Astrocyte (in vitro differentiated cells and primary cell): ENCODE results near the gene IPO7. TPM values are rescaled to one million over a fixed set of nuclear protein-coding genes. Genes with fewer than 3 reads are reported as not detected.

ENCODE experiments used
- DNase-seq: peaks from one replicate; pipeline ENCODE4 v3.0.0-alpha.2; 2010; ENCODE audit warnings: low read depth
- FAIRE-seq: peaks from 2 replicates; lab custom pipeline; 2011; peaks lifted over from hg19 to GRCh38; lab: Jason Lieb, UNC
- H2AFZ ChIP-seq: 2 replicates; pipeline ENCODE4 v1.6.0; 2012; ENCODE audit warnings: low read depth, low read length, inconsistent platforms
- H3K27ac ChIP-seq: 2 replicates; pipeline ENCODE4 v1.5.1; 2011; ENCODE audit warnings: low read depth, low read length, inconsistent platforms
- H3K27me3 ChIP-seq: 2 replicates; pipeline ENCODE4 v1.6.0; 2011; ENCODE audit warnings: low read length, inconsistent platforms; ENCODE audit not compliant: insufficient read depth
- H3K36me3 ChIP-seq: 2 replicates; pipeline ENCODE4 v1.5.1; 2011; ENCODE audit warnings: low read length, inconsistent platforms; ENCODE audit not compliant: insufficient read depth
- H3K4me1 ChIP-seq: 2 replicates; pipeline ENCODE4 v1.5.1; 2011; ENCODE audit warnings: low read length, inconsistent platforms; ENCODE audit not compliant: insufficient read depth
- H3K4me2 ChIP-seq: 2 replicates; pipeline ENCODE4 v1.6.0; 2012; ENCODE audit warnings: low read length, inconsistent platforms
- H3K4me3 ChIP-seq: 2 replicates; pipeline ENCODE4 v1.5.1; 2011; ENCODE audit warnings: low read depth, mild to moderate bottlenecking, low read length, inconsistent platforms; ENCODE audit not compliant: insufficient read depth
- H3K79me2 ChIP-seq: 2 replicates; pipeline ENCODE4 v1.6.0; 2012; ENCODE audit warnings: mild to moderate bottlenecking, low read length, inconsistent platforms; ENCODE audit not compliant: insufficient read depth
- H3K9ac ChIP-seq: 2 replicates; pipeline ENCODE4 v1.6.0; 2012; ENCODE audit warnings: mild to moderate bottlenecking, low read length, inconsistent platforms
- H3K9me3 ChIP-seq: 2 replicates; pipeline ENCODE4 v1.5.1; 2012; ENCODE audit warnings: low read depth, mild to moderate bottlenecking, low read length, inconsistent platforms; ENCODE audit not compliant: insufficient read depth
- H4K20me1 ChIP-seq: 2 replicates; pipeline ENCODE4 v1.6.0; 2012; ENCODE audit warnings: low read length, inconsistent platforms; ENCODE audit not compliant: insufficient read depth
- H3K27ac Mint-ChIP-seq: one replicate; pipeline ENCODE4 v1.8.0; 2021; ENCODE audit warnings: mild to moderate bottlenecking, mixed read lengths; ENCODE audit not compliant: unreplicated experiment
- H3K27me3 Mint-ChIP-seq: one replicate; pipeline ENCODE4 v1.8.0; 2021; ENCODE audit warnings: low read depth, mixed read lengths; ENCODE audit not compliant: unreplicated experiment
- H3K36me3 Mint-ChIP-seq: one replicate; pipeline ENCODE4 v1.8.0; 2021; ENCODE audit warnings: low read depth, mixed read lengths; ENCODE audit not compliant: unreplicated experiment
- H3K4me1 Mint-ChIP-seq: one replicate; pipeline ENCODE4 v1.8.0; 2021; ENCODE audit warnings: low read depth, mixed read lengths; ENCODE audit not compliant: unreplicated experiment
- H3K4me3 Mint-ChIP-seq: one replicate; pipeline ENCODE4 v1.8.0; 2021; ENCODE audit warnings: mild to moderate bottlenecking, moderate library complexity, mixed read lengths; ENCODE audit not compliant: unreplicated experiment
- H3K9me3 Mint-ChIP-seq: one replicate; pipeline ENCODE4 v1.8.0; 2021; ENCODE audit warnings: mild to moderate bottlenecking, mixed read lengths; ENCODE audit not compliant: unreplicated experiment
- EZH2 ChIP-seq: IDR thresholded peaks from 2 replicates; pipeline ENCODE4 v1.6.1; 2012; ENCODE audit warnings: mild to moderate bottlenecking, low read length, inconsistent platforms; ENCODE audit not compliant: insufficient read depth
- total RNA-seq: library from RNA; stranded (reverse); gene quantifications from 2 replicates; pipeline ENCODE4 v1.2.1, GENCODE V29; 2021
- TF ChIP-seq, protein P1 (sequence below): IDR thresholded peaks from 2 replicates; pipeline ENCODE4 v1.5.1; 2011; ENCODE audit warnings: low read depth, mild to moderate bottlenecking, inconsistent platforms, low read length, moderate library complexity; ENCODE audit not compliant: insufficient read depth

The IPO7 gene
- total RNA-seq, 1 donor from 2014 or later: 142 TPM

DNA sequence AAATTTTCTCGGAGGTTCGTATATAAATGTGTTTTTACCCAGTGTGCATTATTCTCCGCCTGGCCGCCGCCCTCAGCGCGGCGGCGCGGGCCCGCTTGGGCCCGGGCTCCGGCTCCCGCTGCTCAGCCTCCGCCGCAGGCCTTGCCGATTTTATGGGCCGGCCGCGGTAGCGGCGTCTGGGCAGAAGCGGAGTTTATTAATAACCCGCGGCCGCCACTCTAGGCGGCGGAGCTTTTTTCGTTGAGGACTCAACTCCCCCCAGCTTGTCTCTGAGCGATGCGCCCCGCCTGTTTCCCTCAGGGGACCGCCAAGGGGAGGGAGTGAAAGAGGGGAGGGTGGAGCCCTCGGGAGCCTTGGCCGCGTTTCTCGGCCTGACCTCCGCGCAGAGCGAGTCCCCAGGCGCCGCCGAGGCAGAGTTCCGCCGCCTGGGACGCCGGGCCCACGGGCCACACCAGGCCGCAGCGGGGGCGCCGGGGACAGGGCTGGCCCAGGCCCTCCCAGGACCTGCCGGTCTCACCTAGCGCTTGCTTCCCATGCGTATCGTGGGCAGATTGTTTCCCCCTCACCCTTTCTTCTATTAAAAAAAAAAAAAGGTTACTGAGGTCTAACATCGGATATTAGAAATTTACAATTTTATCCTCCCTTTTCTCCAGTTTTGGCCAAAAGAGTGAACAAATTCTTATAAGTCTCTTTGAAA lies 76.8 kb downstream of the IPO7 start:
- H3K36me3 Mint-ChIP-seq: no peaks in the 10 kb centered on the region
- Histone ChIP-seq H2AFZ (no peak overlapping the region), H3K27ac (peak overlapping the region; percentile 97), H3K4me1 (no peaks in the 10 kb centered on the region), H3K4me3 (peak overlapping the region; percentile 68), H3K9me3 (no peaks in the 10 kb centered on the region), H3K4me2 (peak overlapping the region; percentile 81), H3K9ac (peak overlapping the region; percentile 91), H4K20me1 (no peaks in the 10 kb centered on the region), H3K79me2 (peaks cover 53% of the 10 kb centered on the region), H3K36me3 (no peaks in the 10 kb centered on the region), H3K27me3 (no peaks in the 10 kb centered on the region)
- no peaks in the 10 kb centered on the region for H3K9me3 Mint-ChIP-seq
- TF ChIP-seq EZH2: no peak
- TF ChIP-seq, protein P1, sequence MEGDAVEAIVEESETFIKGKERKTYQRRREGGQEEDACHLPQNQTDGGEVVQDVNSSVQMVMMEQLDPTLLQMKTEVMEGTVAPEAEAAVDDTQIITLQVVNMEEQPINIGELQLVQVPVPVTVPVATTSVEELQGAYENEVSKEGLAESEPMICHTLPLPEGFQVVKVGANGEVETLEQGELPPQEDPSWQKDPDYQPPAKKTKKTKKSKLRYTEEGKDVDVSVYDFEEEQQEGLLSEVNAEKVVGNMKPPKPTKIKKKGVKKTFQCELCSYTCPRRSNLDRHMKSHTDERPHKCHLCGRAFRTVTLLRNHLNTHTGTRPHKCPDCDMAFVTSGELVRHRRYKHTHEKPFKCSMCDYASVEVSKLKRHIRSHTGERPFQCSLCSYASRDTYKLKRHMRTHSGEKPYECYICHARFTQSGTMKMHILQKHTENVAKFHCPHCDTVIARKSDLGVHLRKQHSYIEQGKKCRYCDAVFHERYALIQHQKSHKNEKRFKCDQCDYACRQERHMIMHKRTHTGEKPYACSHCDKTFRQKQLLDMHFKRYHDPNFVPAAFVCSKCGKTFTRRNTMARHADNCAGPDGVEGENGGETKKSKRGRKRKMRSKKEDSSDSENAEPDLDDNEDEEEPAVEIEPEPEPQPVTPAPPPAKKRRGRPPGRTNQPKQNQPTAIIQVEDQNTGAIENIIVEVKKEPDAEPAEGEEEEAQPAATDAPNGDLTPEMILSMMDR: no peak
- DNase-seq (peak; percentile 77), FAIRE-seq (no peak)
- H3K4me3 Mint-ChIP-seq: peak overlapping the region; percentile 95
- H3K27ac Mint-ChIP-seq: peak overlapping the region; percentile 99
- peaks cover 15% of the 10 kb centered on the region for H3K4me1 Mint-ChIP-seq
- H3K27me3 Mint-ChIP-seq: no peaks in the 10 kb centered on the region

DNA sequence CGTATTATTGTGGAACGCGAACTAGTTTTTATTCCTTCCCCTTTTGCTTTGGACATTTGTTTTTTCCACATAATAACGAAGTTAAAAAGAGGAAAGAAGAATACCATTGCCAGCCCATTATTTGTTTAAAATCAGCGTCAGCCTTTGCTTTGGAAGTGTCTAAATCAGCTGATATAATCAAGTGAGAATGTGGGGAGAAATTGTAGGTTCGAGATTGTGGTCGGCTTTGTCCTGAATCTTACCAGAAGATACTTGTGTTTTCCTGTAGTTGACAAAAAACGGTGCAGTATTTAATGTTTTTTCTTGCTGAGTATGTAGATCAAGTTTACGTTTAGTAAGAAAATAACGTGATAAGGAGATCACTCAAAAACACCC lies 77.3 kb downstream of the IPO7 start:
- TF ChIP-seq, protein P1: no peak
- FAIRE-seq (no peak), DNase-seq (peak; percentile 27)
- H4K20me1 ChIP-seq: no peaks in the 10 kb centered on the region
- Mint-ChIP-seq H3K27ac (peak overlapping the region; percentile 91), H3K4me3 (peak overlapping the region; percentile 86), H3K9me3 (no peaks in the 10 kb centered on the region), H3K4me1 (peaks cover 15% of the 10 kb centered on the region), H3K36me3 (no peaks in the 10 kb centered on the region), H3K27me3 (no peaks in the 10 kb centered on the region)
- peak overlapping the region; percentile 81 for H3K4me2 ChIP-seq
- no peaks in the 10 kb centered on the region for H3K27me3 ChIP-seq
- no peaks in the 10 kb centered on the region for H3K36me3 ChIP-seq
- H3K4me1 ChIP-seq: no peaks in the 10 kb centered on the region
- peak overlapping the region; percentile 91 for H3K9ac ChIP-seq
- peak overlapping the region; percentile 68 for H3K4me3 ChIP-seq
- peaks cover 57% of the 10 kb centered on the region for H3K79me2 ChIP-seq
- no peaks in the 10 kb centered on the region for H3K9me3 ChIP-seq
- peak overlapping the region; percentile 97 for H3K27ac ChIP-seq
- no peak overlapping the region for H2AFZ ChIP-seq

DNA sequence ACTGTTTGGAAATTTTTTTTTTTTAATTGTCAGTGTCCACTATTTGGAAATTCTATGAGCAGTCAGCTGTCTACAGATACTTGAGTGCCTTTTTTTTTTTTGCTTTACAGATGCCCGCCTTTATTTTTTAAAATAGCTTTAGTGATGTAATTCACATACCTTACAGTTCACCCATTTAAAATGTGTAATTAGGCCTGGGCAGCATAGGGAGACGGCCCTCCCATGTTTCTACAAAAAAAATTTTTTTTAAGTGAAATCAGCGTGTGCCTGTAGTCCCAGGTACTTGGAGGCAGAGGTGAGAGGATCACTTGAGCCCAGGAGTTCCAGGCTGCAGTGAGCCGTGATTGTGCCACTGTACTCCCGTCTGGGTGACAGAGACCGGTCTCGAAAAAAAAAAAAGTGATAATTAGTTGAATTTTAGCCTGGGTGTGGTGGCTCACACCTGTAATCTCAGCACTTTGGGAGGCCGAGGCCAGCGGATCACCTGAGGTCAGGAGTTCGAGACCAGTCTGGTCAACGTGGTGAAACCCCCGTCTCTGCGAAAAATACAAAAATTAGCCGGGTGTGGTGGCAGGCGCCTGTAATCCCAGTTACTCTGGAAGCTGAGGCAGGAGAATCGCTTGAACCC lies 77.8 kb downstream of the IPO7 start:
- Mint-ChIP-seq H3K4me1 (peaks cover 15% of the 10 kb centered on the region), H3K36me3 (no peaks in the 10 kb centered on the region), H3K27ac (peak overlapping the region; percentile 91), H3K27me3 (no peaks in the 10 kb centered on the region), H3K4me3 (peak overlapping the region; percentile 86), H3K9me3 (no peaks in the 10 kb centered on the region)
- no peak for TF ChIP-seq EZH2
- TF ChIP-seq, protein P1: no peak
- FAIRE-seq: no peak
- Histone ChIP-seq H3K36me3 (no peaks in the 10 kb centered on the region), H3K9me3 (no peaks in the 10 kb centered on the region), H3K4me2 (peak overlapping the region; percentile 81), H3K9ac (peak overlapping the region; percentile 91), H4K20me1 (no peaks in the 10 kb centered on the region), H2AFZ (no peak overlapping the region), H3K4me3 (peak overlapping the region; percentile 68), H3K4me1 (no peaks in the 10 kb centered on the region), H3K27ac (peak overlapping the region; percentile 97), H3K27me3 (no peaks in the 10 kb centered on the region), H3K79me2 (peaks cover 61% of the 10 kb centered on the region)
- peak; percentile 24 for DNase-seq
